Hematopoietic multipotent progenitor cell treated with erythropoietin and hydrocortisone succinate and interleukin-3 and kit ligand, for 17 days (in vitro differentiated cells): Measurements from ENCODE around the gene C2orf80.
"Not testable (repeated sequence)": the region's sequence is repeated elsewhere in the genome, so short reads cannot be mapped to it uniquely, and the experiment has no call there.

Experiments used
- DNase-seq: peaks from one replicate; pipeline ENCODE4 v3.0.0-alpha.2; 2015; ENCODE audit warnings: low spot score

Gene C2orf80

GRCh38 chr2:208179028-208179609 lies 10.7 kb downstream of the C2orf80 start:
- no peak for DNase-seq

GRCh38 chr2:208175840-208176153 lies 14.0 kb downstream of the C2orf80 start:
- no peak for DNase-seq

GRCh38 chr2:208175069-208175839 lies 14.6 kb downstream of the C2orf80 start:
- peak; percentile 69 for DNase-seq

- DNase-seq, result no peak
Measured at GRCh38 chr2:208174144-208174543, 15.7 kb downstream of the C2orf80 start.

GRCh38 chr2:208172125-208172524 lies 17.7 kb downstream of the C2orf80 start:
- no peak for DNase-seq

- no peak for DNase-seq
Measured at GRCh38 chr2:208164951-208165755, 24.7 kb downstream of the C2orf80 start.

GRCh38 chr2:208163489-208163888 lies 26.3 kb downstream of the C2orf80 start, which contains the start of gene CRYGA:
TSS of gene CRYGA (minus strand) at chr2:208163589. CDS start at chr2:208163556, 33 bp downstream.
- no peak for DNase-seq

- no peak for DNase-seq
Measured at GRCh38 chr2:208156439-208156838, 33.4 kb downstream of the C2orf80 start.

GRCh38 chr2:208153156-208153555 lies 36.7 kb downstream of the C2orf80 start:
- DNase-seq, result no peak

- no peak for DNase-seq
Measured at GRCh38 chr2:208150956-208151355, 38.9 kb downstream of the C2orf80 start.

- no peak for DNase-seq
Measured at GRCh38 chr2:208150094-208150493, 39.7 kb downstream of the C2orf80 start.

GRCh38 chr2:208148803-208149202 lies 41.0 kb downstream of the C2orf80 start:
- no peak for DNase-seq

- DNase-seq, result no peak
Measured at GRCh38 chr2:208147759-208148158, 42.1 kb downstream of the C2orf80 start.

GRCh38 chr2:208147008-208147407 lies 42.8 kb downstream of the C2orf80 start:
- no peak for DNase-seq

- no peak for DNase-seq
Measured at GRCh38 chr2:208146006-208146405, 43.8 kb downstream of the C2orf80 start, which contains the start of gene CRYGB. TSS of gene CRYGB (minus strand) at chr2:208146158. CDS start at chr2:208146120, 38 bp downstream.

GRCh38 chr2:208142925-208143799 lies 46.7 kb downstream of the C2orf80 start:
- DNase-seq, result no peak

- no peak for DNase-seq
Measured at GRCh38 chr2:208142240-208142924, 47.4 kb downstream of the C2orf80 start.

GRCh38 chr2:208139447-208139846 lies 50.4 kb downstream of the C2orf80 start:
- DNase-seq, result no peak

- not testable (repeated sequence) for DNase-seq
Measured at GRCh38 chr2:208138334-208138733, 51.5 kb downstream of the C2orf80 start.

- DNase-seq, result no peak
Measured at GRCh38 chr2:208136716-208137094, 53.1 kb downstream of the C2orf80 start.
